HCT116 (cell line): ENCODE data around the gene PRSS21. TPM values are rescaled to one million over a fixed set of nuclear protein-coding genes. Genes with fewer than 3 reads are reported as not detected.

Experiments
- ATAC-seq: fragments of 200-7000 bp; cut with Tn5 transposase; 2 replicates; pipeline ENCODE4 v1.9.1; 2020; ENCODE audit warnings: mild to moderate bottlenecking, moderate library complexity
- BruUV-seq: library from RNA; stranded (reverse); fragments of 400-500 nt; replicated peaks from 2 replicates; lab custom pipeline; 2021; lab: Mats Ljungman, UMichigan
- CTCF ChIA-PET: fragments of 300-600 bp; sonication (Branson Sonifier 250); formaldehyde crosslinking; loops from one replicate; lab custom pipeline; 2021; ENCODE audit warnings: antibody characterized with exemption; lab: Charles Lee
- POLR2A ChIA-PET: fragments of 300-600, 350-600 bp; sonication (Branson Sonifier 250); formaldehyde crosslinking; loops from one replicate; lab custom pipeline; 2021; ENCODE audit warnings: antibody characterized with exemption; lab: Charles Lee
- RAD21 ChIA-PET, 2 experiments: fragments of 300-600 bp; sonication (Branson Sonifier 250); formaldehyde crosslinking; loops; one replicate each; lab custom pipeline; 2023; ENCODE audit warnings: low total read pairs in 2 of 2; ENCODE audit not compliant: uncharacterized antibody in 2 of 2, unreplicated experiment in 2 of 2, low non-redundant PET in 1 of 2; lab: Charles Lee
- DNase-seq: peaks from one replicate; pipeline ENCODE4 v3.0.0-alpha.2; 2010; ENCODE audit warnings: low read depth, low spot score
- H2AFZ ChIP-seq: fragments of 200-600 bp; shearing (Covaris generic), sonication (generic); 2 replicates; pipeline ENCODE4 v1.6.1; 2017; ENCODE audit warnings: low read depth, mixed run types, mixed read lengths, antibody characterized with exemption, low read length; ENCODE audit not compliant: poor library complexity, severe bottlenecking
- H3K27ac ChIP-seq: 2 replicates; pipeline ENCODE4 v1.5.1; 2012; ENCODE audit warnings: low read depth, low read length
- H3K27me3 ChIP-seq: fragments of 200-600 bp; sonication (generic); 2 replicates; pipeline ENCODE4 v1.6.1; 2016; ENCODE audit warnings: mixed run types, low read length, mixed read lengths; ENCODE audit not compliant: insufficient read depth
- H3K36me3 ChIP-seq, 2 experiments: fragments of 200-500 bp in 1 of 2; fragments of 200-600 bp in 1 of 2; sonication (Bioruptor generic) in 1 of 2; sonication (generic) in 1 of 2; 2 replicates each; pipeline versions ENCODE4 v1.5.1 to v1.6.1; 2014 to 2016; ENCODE audit warnings: low read length in 2 of 2, inconsistent platforms in 1 of 2, mixed read lengths in 1 of 2, mixed run types in 1 of 2; ENCODE audit not compliant: insufficient read depth in 2 of 2, control insufficient read depth in 1 of 2
- H3K4me1 ChIP-seq, 2 experiments: fragments of 200-600 bp in 1 of 2; sonication (generic) in 1 of 2; 2 replicates each; pipeline versions ENCODE4 v1.5.1 to v1.6.1; 2012 to 2017; ENCODE audit warnings: low read length in 2 of 2, inconsistent platforms in 1 of 2, mild to moderate bottlenecking in 1 of 2, mixed read lengths in 1 of 2, mixed run types in 1 of 2, moderate library complexity in 1 of 2; ENCODE audit not compliant: insufficient read depth in 2 of 2, control insufficient read depth in 1 of 2
- H3K4me2 ChIP-seq: fragments of 200-600 bp; sonication (generic); 2 replicates; pipeline ENCODE4 v1.6.1; 2017; ENCODE audit warnings: mixed run types, low read length, mixed read lengths
- H3K4me3 ChIP-seq, 2 experiments: fragments of 200-600 bp in 1 of 2; sonication (generic) in 1 of 2; replicated peaks in 1 of 2; 2 replicates each; pipeline ENCODE4 v1.5.1; 2011 to 2016; ENCODE audit warnings: low read length in 2 of 2, control low read depth in 1 of 2, low read depth in 1 of 2, mild to moderate bottlenecking in 1 of 2, mixed read lengths in 1 of 2, mixed run types in 1 of 2
- H3K79me2 ChIP-seq: fragments of 200-600 bp; sonication (generic); 2 replicates; pipeline ENCODE4 v1.6.1; 2017; ENCODE audit warnings: mild to moderate bottlenecking, mixed run types, low read length, moderate library complexity, mixed read lengths; ENCODE audit not compliant: insufficient read depth
- H3K9ac ChIP-seq: fragments of 200-600 bp; sonication (generic); 2 replicates; pipeline ENCODE4 v1.6.1; 2016; ENCODE audit warnings: low read length, mixed read lengths
- H3K9me2 ChIP-seq: fragments of 200-600 bp; sonication (generic), shearing (Covaris generic); 2 replicates; pipeline ENCODE4 v1.6.1; 2017; ENCODE audit warnings: mixed run types, mild to moderate bottlenecking, moderate library complexity; ENCODE audit not compliant: insufficient read depth
- H3K9me3 ChIP-seq, 2 experiments: fragments of 200-500 bp in 1 of 2; fragments of 200-600 bp in 1 of 2; sonication (Bioruptor generic) in 1 of 2; sonication (generic) in 1 of 2; 2 replicates each; pipeline ENCODE4 v1.6.1; 2014 to 2017; ENCODE audit warnings: low read length in 2 of 2, mixed read lengths in 2 of 2, inconsistent platforms in 1 of 2, low read depth in 1 of 2, mild to moderate bottlenecking in 1 of 2, mixed run types in 1 of 2, moderate library complexity in 1 of 2; ENCODE audit not compliant: control insufficient read depth in 1 of 2, insufficient read depth in 1 of 2
- H4K20me1 ChIP-seq: fragments of 200-600 bp; sonication (generic), shearing (Covaris generic); 2 replicates; pipeline ENCODE4 v1.6.1; 2017; ENCODE audit warnings: mixed run types, mild to moderate bottlenecking, moderate library complexity; ENCODE audit not compliant: insufficient read depth
- CBX3 ChIP-seq: IDR thresholded peaks from 2 replicates; pipeline ENCODE4 v1.6.1; 2012; ENCODE audit warnings: low read depth
- CEBPB ChIP-seq: IDR thresholded peaks from 2 replicates; pipeline ENCODE4 v1.6.1; 2012; ENCODE audit warnings: low read depth
- ELF1 ChIP-seq: IDR thresholded peaks from 2 replicates; pipeline ENCODE4 v1.6.1; 2012; ENCODE audit warnings: low read depth, borderline replicate concordance
- POLR2AphosphoS5 ChIP-seq: IDR thresholded peaks from 2 replicates; pipeline ENCODE4 v1.6.1; 2011; ENCODE audit warnings: mild to moderate bottlenecking, low read depth, low read length, moderate library complexity
- RAD21 ChIP-seq: IDR thresholded peaks from 2 replicates; pipeline ENCODE4 v1.6.1; 2012; ENCODE audit warnings: low read depth, mild to moderate bottlenecking
- SRF ChIP-seq: IDR thresholded peaks from 2 replicates; pipeline ENCODE4 v1.6.1; 2012; ENCODE audit warnings: low read depth
- YY1 ChIP-seq: IDR thresholded peaks from 2 replicates; pipeline ENCODE4 v1.6.1; 2011; ENCODE audit warnings: low read length, low read depth, moderate library complexity, mild to moderate bottlenecking; ENCODE audit not compliant: insufficient replicate concordance; ENCODE audit errors: extremely low read depth
- ZFX ChIP-seq: fragments of 450-650 bp; IDR thresholded peaks from 2 replicates; pipeline ENCODE4 v1.6.1; 2017
- intact Hi-C: fragments of 100-400 bp; cut with micrococcal nuclease; formaldehyde crosslinking; loops from 2 replicates; pipeline ENCODE4 v1.10.0; 2022
- total RNA-seq: library from RNA; stranded (reverse); gene quantifications from one replicate; pipeline ENCODE4 v1.2.1, GENCODE V29; 2021; ENCODE audit not compliant: unreplicated experiment
- TF ChIP-seq, protein P1 (sequence below): IDR thresholded peaks from 2 replicates; pipeline ENCODE4 v1.6.1; 2012

PRSS21 gene
- total RNA-seq, 1 experiment from 2014 or later, result 0.39 TPM

- no peak overlapping the region for H3K27ac ChIP-seq
- DNase-seq, result no peak
- H2AFZ ChIP-seq, result no peak overlapping the region
- no peaks in the 10 kb centered on the region for H3K9me3 ChIP-seq
- BruUV-seq, result no TSS peak
- intact Hi-C loops, result no loop called here
- H3K4me3 ChIP-seq, result no peak overlapping the region
- no peaks in the 10 kb centered on the region for H3K36me3 ChIP-seq
- H3K4me1 ChIP-seq, result no peaks in the 10 kb centered on the region
- H3K4me2 ChIP-seq, result no peak overlapping the region
- no peaks in the 10 kb centered on the region for H4K20me1 ChIP-seq
- CTCF ChIA-PET, result no interaction called here
- H3K27me3 ChIP-seq, result no peaks in the 10 kb centered on the region
- no peak overlapping the region for H3K9ac ChIP-seq
- RAD21 ChIA-PET, result no interaction called here
- no peak for ATAC-seq
- TF ChIP-seq ZFX, result no peak
- TF ChIP-seq POLR2AphosphoS5, result no peak
- no peak for TF ChIP-seq RAD21
- TF ChIP-seq ELF1, result no peak
- TF ChIP-seq CBX3, result no peak
- H3K79me2 ChIP-seq, result no peaks in the 10 kb centered on the region
- no peaks in the 10 kb centered on the region for H3K9me2 ChIP-seq
- POLR2A ChIA-PET, result no interaction called here
Observed at GRCh38 chr16:2822496-2822895, 5.5 kb downstream of the PRSS21 start.

DNA sequence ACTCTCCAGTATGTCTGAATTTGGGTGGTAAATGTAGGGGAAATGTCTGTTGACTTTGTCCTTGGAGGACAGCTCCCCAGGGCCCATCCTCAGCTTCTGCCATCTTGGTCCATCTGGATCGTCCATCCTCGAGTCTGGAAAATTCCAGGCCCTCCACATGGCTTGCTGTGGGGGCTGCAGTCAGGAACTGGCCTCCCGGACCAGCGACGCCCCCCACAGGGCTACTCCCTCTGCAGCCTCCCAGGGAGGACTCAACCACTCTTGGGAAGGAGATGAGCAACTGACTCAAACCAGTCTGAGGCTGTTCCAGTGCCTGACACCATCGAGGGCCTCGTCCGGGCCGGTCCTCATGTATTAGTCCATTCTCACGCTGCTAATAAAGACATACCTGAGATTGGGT lies 7.6 kb downstream of the PRSS21 start:
- Histone ChIP-seq H3K79me2 (no peaks in the 10 kb centered on the region), H3K4me2 (no peak overlapping the region), H3K4me1 (no peaks in the 10 kb centered on the region), H4K20me1 (no peaks in the 10 kb centered on the region), H3K36me3 (no peaks in the 10 kb centered on the region), H3K27ac (no peak overlapping the region), H3K4me3 (no peak overlapping the region), H3K27me3 (no peaks in the 10 kb centered on the region), H3K9me3 (no peaks in the 10 kb centered on the region), H3K9me2 (no peaks in the 10 kb centered on the region), H2AFZ (no peak overlapping the region), H3K9ac (no peak overlapping the region)
- DNase-seq (no peak), ATAC-seq (no peak)
- POLR2A ChIA-PET, result no interaction called here
- CTCF ChIA-PET, result no interaction called here
- intact Hi-C loops, result no loop called here
- TF ChIP-seq, protein P1, sequence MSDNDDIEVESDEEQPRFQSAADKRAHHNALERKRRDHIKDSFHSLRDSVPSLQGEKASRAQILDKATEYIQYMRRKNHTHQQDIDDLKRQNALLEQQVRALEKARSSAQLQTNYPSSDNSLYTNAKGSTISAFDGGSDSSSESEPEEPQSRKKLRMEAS, result no peak
- TF ChIP-seq CEBPB, result no peak
- TF ChIP-seq SRF, result no peak
- TF ChIP-seq YY1, result no peak
- no TSS peak for BruUV-seq
- RAD21 ChIA-PET, result no interaction called here
